GM21367 (cell line): ENCODE data around the gene STARD13.

ENCODE experiments used
- ATAC-seq: cut with Tn5 transposase; IDR thresholded peaks from one replicate; pipeline ENCODE4 v1.9.1; 2021; ENCODE audit not compliant: unreplicated experiment

STARD13 gene

DNA sequence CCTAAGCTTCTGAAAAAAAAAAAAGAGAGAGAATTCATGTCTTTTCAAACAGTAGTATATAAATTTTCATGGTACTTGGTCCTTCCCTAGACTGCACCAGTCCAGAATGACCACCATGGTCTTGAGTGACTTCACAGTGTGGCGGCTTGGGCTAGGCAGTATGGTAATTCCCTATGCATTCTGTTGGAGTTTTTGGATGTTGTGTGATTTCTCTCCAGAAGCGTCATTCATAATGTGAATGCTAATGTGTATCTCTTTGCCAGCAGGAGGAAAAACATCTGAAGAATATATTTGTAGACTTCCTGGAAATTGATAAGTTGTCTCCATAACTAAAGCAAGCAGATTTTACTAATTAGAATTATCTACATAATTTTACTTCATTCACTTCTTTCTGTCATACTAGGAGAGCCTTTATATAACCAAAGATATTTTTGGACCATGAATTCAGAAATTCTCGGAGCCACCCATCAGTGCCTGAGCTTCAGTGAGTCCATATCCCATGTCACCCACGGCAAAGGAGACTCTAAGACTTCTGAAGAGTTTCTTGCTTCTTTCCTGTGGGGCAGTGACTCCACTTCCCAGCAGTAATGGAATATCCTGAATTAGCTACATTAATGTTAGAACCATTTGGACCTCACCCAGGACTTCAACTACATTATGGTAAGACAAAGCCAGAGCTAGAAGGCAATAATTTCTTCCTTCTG lies 8.4 kb downstream of the STARD13 start:
- ATAC-seq: no peak

DNA sequence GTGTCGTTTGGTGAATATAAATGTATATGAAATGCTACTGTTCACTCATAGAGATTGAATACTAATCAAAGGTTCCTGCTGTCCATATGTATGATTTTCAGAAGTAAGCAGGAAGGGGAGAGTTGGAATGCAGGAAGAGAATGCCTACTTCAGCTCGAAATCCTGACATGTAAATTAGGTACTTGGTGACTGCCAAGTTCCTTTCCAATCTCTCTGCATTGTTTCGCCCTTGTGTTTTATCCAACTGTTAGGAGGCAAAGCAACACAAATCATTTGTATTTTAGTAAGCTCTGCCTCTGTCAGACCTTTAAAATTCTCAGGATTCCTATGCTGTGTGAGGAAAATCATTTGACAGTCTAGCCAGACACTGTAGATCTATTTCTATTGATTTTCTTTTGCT lies 9.0 kb downstream of the STARD13 start:
- ATAC-seq: no peak

DNA sequence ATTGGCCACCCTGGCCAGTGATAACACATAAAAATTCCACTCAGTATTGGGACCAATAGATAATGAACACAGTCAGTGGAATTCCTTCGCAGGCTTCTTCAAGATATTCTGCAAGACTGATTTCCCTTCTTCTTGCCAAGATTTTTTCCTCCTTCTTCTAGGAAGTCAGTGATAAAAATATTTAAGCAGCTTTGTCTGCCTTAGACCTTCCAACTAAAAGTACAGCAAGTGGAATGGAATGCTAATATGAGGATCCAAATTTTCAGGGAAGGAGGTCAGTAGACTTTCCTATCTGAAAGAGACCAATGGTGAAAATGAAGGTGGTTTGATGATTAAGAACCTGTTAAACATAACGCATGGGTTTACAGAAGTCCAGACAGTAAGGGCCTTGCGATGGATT lies 9.6 kb downstream of the STARD13 start:
- ATAC-seq: no peak

DNA sequence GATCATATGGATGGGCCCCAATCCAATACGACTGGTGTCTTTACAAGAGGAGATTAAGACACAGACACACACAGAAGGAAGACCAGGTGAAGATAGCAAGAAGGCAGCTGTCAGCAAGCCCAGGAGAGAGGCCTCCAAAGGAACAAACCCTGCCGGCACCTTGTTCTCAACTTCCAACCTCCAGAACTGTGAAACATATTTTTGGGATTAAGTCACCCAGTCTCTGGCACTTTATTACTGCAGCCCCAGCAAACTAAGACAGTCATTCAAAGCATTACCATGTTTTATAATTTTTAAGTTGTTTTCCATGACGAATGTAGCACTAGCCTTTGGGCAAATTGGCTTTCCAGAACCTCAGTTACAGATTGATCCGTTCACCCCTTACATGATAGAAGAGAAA lies 11.3 kb downstream of the STARD13 start:
- no peak for ATAC-seq

DNA sequence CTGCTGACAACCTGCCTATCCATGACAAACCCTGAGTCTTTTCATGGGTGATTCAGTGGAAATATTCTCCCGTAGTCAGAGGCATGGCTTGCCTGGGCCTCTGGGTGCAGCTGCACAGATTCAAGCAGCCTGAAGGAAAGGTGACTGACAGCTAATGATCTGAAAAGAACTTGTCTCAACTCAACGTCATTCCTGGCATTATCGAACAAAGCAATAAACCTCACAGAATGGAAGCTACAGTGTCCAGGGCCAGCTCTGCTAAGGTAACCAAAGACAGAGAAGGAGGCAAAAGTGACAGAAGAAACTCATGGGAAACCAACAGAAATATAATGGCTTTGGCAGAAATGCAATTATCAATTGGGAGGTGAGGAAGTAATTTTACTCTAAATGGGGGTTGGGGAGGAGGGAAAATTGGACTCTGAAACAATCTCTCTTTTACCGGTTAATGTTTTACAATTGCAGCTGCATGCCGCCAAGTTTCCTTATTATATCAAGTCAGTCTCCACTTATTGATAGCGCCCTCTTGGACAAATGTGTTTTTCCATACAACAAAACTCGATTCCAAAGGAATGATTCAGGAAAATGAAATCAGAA lies 12.9 kb downstream of the STARD13 start:
- no peak for ATAC-seq

DNA sequence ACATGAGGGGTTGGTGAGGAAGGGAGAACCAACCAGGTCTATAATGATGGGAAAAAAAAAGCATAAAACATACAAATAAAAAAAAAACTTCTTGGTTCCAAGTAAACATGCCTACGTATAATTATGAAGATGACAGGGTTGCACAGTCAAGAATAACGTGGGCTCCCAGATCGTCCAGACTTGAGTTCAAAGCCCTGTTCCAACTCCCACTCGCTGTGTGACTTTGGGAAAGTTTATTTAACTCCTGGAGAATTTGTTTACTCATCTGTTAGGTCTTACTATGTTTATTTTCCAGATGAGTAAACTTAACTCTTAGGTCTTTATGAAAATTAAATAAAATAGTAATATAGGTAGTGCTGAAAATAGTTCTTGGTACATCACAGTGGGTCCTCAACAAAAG lies 13.8 kb downstream of the STARD13 start:
- ATAC-seq: no peak

DNA sequence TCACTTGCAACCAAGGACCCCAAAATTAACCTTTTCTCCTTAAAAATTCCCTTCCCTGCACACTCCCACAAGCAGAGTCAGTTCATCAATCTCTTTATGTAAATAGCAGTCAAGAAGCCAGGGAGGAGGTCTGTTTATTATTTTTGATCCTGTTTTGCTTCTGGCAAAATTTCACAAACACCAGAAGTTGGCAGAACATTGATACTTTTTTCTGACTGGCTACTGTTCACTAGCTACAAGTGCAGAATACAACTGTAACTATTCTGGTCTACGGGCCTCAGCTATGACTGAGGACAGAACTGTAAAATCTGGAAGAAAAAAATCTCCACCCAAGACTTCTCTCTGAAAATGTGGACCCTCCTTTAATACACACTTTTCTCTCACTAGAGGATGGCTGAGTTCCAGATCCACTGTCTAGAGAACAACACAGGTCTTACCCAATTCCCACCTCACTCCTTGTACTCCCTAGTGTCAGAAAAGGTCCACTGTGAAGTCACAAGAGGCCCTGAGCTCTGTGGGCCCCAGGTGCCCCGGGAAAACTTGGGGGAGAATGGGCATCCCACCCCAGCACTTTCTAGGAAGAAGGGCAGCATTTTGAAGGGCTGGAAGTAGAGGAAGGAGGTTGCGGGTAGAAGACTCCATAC lies 14.5 kb downstream of the STARD13 start:
- ATAC-seq: no peak

DNA sequence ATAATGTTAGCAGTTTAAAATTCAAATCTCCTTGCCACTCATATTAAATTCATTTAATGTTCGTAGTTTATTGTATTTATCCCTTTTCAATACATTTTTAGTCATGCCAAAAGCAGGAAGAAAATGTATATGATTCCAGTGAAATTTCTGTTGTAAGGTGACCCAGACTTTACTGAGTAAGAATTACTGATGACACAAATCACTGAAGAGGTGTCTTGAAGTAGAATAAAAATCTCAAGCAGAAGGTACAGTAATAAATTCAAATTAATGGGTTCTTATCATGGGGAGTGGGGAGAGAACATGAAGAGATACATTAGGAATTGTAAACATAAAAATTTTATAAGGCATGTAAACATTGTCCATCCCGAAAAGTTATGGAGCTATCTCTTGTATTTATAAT lies 19.9 kb downstream of the STARD13 start:
- ATAC-seq: no peak

DNA sequence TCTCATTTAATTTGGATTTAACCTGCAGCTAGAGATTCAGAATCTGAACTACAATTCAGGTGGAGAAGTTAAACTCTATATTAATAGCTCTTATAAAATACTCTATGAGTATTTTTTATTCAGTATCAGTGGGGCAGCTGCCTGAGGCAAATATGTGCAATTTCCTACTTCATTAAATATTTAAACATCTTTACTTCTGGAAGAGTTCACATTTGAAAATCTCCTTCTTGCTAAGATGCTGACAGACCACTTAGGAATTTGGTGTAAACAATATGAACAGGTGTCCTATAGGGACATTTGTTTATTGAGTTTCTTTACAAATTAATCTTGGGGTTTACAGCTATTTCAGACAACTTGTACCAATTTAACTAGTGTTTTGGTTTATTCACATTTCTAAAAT lies 20.4 kb downstream of the STARD13 start:
- no peak for ATAC-seq

DNA sequence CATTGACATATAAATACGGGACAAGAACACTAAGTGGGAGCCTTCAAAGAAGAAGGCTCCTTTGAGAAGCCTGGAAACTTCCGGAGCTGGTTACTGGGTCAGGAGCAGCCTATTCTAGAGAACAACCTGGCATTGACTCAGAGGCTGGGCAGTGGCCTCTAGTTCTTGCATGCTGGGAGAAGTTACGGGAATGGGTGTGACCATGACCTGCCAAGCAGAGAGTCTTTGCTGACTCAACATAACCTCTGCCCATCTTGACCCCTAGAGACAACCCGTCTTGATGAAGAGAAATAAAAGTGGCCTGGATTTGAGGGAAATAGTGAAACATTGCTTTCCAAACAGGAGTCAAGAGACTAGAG lies 21.0 kb downstream of the STARD13 start:
- ATAC-seq: no peak

DNA sequence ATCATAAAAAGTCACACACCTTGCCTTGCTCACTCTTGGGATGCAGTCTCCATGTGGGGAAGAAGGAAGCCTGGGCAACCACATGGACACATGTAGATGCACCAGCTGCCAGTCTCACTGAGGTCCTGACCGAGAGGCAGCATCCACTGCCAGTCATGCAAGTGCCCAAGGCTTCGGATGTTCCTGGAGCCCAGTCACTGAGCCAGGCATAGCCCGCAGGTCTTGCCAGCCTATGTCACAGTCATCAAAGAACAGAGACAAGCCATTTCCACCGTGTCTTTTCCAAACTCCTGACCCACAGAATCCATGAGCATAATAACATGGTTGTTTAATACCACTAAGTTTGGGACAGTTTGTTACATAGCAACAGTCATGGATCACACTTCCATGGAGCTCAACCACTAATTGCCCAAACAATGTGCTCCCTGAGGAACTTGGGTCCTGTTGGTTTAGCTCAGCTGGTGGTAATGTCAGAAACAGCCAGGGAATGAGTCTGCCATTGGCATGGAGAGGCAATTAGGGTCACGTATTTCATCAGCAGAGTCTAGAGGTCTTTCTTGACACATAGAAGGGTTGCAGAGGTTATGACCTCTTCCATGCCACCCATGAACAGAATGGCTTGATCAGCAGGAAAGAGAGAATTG lies 21.5 kb downstream of the STARD13 start:
- no peak for ATAC-seq

DNA sequence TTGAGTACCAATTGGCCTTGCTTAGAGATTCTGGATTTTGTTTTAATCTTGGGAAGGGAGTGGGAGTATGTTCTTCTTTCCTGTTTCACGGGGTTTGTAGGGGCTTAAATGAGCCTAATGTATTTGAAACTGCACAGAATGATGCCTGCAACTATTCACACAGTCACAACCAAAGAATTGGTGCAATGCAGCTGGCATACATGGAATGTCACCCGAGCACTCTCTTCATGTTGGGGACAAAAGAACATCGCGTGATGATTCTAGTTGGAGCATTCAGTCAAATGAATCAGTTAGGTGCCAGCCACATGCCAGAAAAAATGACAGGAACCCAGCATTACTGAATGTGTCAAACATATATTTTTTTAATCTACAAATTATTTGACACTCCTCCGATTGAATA lies 22.1 kb downstream of the STARD13 start:
- no peak for ATAC-seq

DNA sequence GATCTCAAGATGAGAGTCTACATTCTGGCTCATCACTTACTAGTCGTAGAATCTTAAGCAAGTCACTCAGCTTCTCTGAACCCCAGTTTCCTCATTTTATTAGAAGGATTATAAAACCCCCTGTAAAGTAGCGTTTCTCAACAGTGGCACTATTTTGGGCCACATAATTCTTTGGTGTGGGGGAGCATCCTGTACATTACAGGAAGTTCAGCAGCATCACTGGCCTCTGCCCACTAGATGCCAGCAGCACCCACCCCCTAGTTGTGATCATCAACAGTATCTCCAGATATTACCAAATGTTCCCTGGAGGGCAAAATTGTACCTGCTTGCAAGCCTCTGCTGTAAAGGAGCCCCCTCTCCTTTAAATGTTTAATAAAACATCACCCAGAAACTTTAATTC lies 22.6 kb downstream of the STARD13 start:
- ATAC-seq: no peak

DNA sequence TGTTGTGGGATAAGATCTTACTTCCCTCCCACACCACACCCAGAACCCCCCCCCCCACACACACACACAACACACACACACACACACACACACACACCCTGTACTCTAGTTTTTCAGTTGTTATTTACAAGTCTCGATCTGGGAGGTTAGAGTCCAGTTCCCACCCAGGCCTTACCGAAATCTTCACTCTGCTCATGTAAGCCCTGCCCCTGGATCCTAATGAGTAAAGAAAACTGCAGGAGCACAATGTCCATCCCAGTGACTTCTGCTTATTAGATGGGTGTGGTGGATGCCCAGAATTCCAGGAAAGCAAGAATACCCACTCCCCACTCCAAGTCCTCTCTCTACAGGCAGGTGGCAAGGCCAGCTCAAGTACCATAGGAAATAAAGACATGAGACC lies 23.0 kb downstream of the STARD13 start:
- no peak for ATAC-seq

DNA sequence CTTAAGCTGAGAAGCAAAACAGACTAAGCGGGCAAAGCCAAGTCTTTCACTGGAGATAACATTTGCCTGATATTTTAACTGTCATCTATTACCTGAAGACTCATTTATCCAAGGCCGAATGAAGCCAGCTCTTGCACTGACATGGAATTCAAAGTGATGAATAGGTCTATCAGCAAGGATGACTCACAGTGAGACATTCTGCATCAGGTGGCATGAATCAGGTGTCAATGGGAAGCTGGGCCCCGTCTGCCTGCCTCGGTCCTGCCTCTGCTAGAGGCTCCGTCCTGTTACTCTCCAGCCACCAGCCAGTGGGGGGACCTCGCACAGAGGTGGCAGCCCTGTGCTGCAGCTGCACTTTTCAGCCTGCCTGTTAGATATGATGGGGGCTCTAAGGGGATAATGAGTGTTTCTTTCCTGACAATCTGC lies 23.5 kb downstream of the STARD13 start:
- no peak for ATAC-seq

DNA sequence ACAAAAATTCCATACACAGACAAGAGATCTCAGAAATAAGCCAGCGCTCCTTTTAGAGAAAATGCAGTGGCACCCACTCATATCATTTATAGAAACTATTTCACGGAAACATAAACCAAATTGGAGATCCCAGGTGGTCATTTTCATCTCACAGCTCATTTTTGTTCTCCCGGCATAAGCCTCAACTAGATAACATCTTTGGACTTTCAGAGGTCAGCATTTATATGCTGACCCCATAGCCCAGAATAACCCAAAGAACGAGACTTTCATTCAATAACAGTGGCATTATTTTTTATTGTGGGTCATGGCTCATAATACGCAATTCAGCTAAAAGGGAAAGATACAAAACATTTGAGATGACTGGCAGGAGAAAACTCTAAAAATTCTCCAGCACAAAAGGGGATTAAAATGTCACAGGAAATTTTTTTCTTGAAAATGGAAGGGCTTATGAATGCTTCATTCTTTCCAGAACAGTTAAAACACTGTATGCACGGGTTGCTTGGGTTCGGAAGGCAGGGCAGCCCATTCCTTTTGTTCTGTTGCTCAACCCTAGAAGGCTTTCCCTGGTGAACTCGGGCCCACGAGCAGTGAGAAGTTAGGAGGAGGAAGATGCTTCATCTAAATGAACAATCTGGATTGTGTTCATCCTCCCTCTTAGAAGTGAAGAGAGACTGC lies 24.0 kb downstream of the STARD13 start:
- ATAC-seq: no peak

DNA sequence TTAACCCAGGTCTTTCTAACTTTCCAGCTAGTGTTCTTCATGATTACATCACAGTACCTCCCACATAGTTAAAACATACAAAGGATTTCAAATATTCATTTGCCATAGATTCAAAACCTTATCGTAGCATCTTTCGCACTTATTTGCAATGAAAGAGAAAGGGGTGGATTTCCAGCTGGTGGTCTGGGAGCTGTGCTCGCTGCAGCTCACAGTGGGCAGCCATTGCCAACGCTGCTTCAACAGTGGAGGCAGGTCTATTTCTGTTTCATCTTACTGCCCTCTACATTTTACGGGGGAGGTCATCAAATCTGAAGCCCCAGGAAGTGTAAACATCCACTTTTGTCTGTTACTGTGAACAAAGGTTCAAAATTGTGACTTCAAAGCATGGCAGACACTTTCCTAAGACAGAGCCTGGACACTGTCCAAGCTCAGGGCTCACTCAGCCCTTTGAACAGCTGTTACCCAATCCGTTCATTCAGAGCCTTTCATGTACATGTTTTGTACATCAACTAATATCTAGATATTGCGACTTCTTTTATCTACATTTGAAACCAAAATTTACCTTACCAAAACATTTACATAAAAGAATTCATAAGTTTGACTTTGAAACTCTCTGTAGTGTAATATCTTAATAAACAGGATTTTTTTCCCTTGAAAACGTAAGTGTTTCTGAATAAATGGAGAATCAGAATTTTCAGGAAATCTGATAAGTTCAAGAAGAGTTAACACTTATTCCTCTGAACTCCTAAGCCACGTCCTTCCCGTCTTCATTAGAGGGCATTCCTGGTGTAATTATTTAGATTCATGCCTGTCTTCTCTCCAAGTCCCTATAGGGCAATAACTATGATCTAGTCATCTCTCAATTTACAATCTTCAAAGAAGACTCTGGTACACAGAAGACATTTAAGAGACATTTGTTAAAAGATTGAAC lies 25.1 kb downstream of the STARD13 start:
- ATAC-seq: no peak

DNA sequence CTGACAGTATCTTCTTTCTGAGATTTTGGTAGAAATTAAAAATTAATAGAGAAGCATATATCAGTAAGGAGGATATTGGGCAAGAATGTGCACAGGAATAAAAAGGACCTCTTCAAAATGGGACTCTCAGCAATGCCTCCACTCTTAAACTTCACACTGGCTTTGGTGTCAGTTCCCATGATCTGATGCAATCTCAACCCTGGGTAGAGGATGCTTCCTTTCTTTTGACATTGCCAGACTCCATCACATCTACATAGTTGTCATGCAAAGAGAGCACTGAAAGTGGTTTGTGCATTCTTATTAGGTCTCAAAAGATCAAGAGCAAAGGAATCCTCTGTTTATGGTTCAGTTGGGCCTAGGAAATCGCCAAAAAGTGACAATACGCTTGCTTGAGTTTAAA lies 26.3 kb downstream of the STARD13 start:
- no peak for ATAC-seq

DNA sequence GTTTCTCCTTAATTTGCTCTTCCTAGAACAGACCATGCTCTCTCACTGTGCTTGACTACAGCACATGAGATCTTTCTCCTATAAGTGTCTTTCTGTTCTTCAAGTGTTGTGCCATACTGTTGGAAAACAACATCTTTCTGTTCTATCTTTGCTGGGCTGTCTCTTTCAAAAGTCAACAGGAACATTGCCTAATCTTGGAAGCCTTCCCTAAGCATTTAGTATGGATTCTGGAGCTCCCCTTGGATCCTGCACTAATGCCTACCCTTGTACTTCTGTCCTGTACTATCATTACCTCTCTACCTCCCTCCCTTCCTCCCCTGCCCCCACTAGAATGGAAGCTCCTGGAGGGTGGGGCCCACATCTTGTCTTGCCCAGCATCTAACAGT lies 26.8 kb downstream of the STARD13 start:
- ATAC-seq: no peak
